ENCODE measurements around the gene PYY. TPM values are rescaled to one million over a fixed set of nuclear protein-coding genes. Genes with fewer than 3 reads are reported as not detected.
"Not testable (repeated sequence)": the region's sequence is repeated elsewhere in the genome, so short reads cannot be mapped to it uniquely, and the experiment has no call there.

The PYY gene
- total RNA-seq, 1 donor from 2014 or later, result not detected

DNA sequence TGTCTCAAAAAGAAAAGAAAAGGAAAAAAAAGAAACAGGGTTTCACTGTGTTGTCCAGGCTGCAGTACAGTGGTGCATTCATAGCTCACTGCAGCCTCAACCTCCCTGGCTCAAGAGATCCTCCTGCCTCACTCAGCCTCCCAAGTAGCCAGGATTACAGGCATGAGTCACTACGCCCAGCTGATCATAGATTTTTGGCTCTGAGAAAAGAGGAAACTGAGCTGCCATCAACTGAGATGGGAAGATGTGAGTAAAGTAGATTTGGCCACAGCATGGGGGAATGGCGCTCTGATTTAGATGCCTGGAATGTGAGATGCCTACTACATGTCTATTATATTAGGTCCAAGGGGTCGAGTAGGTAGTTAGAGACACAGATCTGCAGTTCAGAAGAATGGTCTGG is 44.8 kb upstream of the PYY start:
- DNase-seq (ENCODE audit: low read depth), result no peak
- no peak overlapping the region for H3K4me3 ChIP-seq (ENCODE audit: low read depth, low read length)
- TF ChIP-seq, protein P1, sequence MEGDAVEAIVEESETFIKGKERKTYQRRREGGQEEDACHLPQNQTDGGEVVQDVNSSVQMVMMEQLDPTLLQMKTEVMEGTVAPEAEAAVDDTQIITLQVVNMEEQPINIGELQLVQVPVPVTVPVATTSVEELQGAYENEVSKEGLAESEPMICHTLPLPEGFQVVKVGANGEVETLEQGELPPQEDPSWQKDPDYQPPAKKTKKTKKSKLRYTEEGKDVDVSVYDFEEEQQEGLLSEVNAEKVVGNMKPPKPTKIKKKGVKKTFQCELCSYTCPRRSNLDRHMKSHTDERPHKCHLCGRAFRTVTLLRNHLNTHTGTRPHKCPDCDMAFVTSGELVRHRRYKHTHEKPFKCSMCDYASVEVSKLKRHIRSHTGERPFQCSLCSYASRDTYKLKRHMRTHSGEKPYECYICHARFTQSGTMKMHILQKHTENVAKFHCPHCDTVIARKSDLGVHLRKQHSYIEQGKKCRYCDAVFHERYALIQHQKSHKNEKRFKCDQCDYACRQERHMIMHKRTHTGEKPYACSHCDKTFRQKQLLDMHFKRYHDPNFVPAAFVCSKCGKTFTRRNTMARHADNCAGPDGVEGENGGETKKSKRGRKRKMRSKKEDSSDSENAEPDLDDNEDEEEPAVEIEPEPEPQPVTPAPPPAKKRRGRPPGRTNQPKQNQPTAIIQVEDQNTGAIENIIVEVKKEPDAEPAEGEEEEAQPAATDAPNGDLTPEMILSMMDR (conservative IDR thresholded peaks at IDR 0.05; ENCODE audit: low read depth, low read length), result no peak

DNA sequence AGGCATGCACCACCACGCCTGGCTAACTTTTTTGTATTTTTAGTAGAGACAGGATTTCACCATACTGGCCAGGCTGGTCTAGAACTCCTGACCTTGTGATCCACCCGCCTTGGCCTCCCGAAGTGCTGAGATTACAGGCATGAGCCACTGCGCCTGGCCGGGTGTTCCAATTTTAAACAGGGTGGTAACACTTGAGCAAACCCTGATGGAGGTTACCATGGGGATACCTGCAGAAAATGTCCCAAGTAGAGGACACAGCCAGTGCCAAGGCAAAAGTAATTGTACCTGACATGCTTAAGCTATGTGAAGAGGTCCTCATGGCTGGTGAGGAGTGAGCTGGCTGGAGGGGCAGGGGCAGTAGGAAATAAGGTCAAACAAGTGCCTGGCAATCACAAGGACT is 43.4 kb upstream of the PYY start:
- H3K4me3 ChIP-seq (ENCODE audit: low read depth, low read length); DNase-seq (ENCODE audit: low read depth): not testable (repeated sequence)

DNA sequence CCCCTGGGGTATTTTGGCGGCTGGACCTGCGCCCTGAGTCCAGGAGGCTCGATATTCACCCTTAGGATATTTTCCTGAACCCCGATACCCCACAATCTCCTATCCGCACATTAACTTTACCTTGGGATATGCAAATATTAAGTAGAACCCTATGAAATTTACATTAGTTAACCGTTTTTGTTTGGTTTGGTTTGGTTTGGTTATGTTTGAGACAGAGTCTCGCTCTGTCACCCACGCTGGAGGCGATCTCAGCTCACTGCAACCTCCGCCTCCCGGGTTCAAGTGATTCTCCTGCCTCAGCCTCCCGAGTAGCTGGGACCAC is 41.4 kb upstream of the PYY start:
- no peak for DNase-seq (ENCODE audit: low read depth)
- TF ChIP-seq, protein P1 (conservative IDR thresholded peaks at IDR 0.05; ENCODE audit: low read depth, low read length), result no peak
- peak overlapping the region; percentile 54 for H3K4me3 ChIP-seq (ENCODE audit: low read depth, low read length)

DNA sequence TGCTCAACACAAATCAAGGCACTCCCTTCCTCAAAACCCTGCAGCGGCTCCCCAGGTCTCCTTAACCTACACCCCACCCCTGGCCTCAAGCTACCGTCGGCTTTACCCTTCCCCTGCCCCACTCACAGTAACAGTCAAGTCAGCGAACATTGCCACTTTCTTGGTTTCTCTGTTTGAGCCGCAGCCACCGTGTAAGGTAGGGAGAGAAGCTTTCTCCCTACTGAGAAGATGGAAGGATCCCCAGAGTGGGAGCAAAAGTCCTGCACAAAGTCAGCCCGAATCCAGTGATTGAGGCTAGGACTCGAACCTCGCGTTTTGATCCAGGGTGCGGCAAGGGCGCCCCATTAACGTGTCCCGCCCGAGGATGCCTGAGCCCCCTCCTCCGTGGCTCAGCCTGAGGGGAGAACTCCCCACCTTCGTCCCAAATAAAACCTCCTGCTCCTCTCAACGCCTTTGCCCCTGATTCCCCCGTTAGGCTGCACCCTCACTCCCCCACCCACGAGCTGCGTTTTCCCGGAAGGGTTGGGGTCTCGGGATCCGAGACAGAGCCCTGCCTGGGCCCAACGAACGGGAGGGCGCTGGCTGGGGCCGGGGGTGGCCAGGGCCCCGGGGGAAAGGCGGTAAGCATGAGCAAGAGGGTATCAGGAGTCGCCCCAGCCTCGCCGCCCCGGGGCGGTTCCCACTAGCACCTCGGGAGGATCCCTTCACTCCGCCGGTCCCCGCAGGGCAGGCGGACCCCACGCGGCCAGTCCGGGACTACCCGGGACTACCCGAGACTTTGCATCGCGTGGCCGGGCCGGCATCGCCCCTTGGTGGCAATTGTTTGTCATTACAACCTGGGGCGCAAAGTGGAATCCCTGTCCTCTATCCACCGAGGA is 40.8 kb upstream of the PYY start:
- peak overlapping the region; percentile 54 for H3K4me3 ChIP-seq (ENCODE audit: low read depth, low read length)
- no peak for DNase-seq (ENCODE audit: low read depth)
- TF ChIP-seq, protein P1 (conservative IDR thresholded peaks at IDR 0.05; ENCODE audit: low read depth, low read length), result peak; percentile 86

DNA sequence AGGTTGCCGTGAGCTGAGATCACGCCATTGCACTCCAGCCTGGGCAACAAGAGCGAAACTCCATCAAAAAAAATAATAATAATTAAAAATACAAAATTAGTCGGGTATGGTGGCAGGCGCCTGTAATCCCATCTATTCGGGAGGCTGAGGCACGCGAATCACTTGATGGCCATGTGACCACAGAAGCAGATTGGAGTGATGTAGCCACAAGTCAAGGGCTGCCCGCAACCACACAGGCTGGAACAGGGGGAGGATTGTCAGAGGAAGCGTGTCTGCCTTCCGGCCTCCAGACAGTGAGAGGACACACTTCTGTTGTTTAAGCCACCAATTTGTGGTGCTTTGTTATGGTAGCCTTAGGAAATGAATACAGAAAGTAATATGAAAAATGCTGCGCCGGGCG is 38.9 kb upstream of the PYY start:
- no peak overlapping the region for H3K4me3 ChIP-seq (ENCODE audit: low read depth, low read length)
- no peak for DNase-seq (ENCODE audit: low read depth)
- TF ChIP-seq, protein P1 (conservative IDR thresholded peaks at IDR 0.05; ENCODE audit: low read depth, low read length), result no peak

DNA sequence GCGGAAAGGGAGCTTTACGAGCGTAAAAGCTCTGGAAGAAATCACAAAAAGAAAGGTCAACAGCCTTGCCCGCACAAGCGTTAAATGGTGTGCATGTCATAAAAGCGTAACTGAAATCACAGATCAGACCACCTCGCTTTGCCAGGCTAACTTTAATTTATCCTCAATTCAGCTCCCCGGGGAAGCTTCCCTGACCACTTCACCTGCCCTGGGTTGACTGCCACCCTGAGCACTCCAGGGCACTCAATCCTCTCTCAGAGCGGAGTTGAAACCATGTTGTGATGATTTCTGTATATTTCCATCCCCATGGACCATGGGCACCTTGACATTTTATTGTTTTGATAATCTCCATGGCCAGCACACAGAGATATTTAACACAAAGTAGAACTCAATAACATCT is 34.6 kb upstream of the PYY start:
- no peak overlapping the region for H3K4me3 ChIP-seq (ENCODE audit: low read depth, low read length)
- TF ChIP-seq, protein P1 (conservative IDR thresholded peaks at IDR 0.05; ENCODE audit: low read depth, low read length), result no peak
- DNase-seq (ENCODE audit: low read depth), result no peak

DNA sequence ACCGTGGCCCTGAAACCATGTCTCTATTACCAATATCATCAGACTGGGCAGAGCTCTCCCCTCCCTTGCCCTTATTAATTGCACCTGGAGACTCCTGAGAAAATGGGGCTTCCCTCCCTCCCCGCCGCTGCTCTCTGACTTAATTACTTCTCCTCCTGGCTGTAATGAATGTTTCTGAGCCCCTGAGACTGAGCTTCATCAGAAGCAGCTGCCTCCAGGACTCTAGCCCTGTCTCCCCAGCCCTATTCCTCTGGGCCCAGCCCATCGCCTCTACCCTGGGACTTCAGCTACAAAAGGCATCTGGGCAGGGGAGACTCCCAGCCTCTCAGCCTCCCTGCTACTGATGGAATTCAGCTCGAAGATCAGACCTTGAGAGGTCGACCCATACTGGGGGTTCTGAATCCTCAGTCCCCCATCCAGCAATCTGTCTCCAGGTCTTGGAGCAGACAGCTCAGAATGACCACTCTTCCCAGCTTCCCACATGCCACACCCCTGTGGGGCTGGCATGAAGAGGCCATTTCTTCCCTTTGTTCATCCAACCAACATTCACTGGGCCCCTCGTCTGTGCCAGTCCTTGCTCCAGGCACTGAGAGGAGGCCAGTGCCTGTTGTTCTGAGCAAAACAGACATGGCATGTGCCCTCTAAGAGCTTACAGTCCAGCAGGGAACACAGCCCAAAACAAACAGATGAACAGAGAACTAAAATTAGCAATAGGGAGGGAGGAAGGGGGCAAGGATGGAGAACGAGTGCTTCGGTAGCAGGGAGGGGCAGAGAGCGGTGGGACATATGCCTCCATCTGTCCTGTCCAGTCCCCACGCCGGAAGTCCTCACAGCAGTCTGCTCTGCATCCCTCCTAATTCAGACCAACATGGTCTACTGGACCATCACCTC is 33.6 kb upstream of the PYY start:
- TF ChIP-seq, protein P1 (conservative IDR thresholded peaks at IDR 0.05; ENCODE audit: low read depth, low read length), result no peak
- no peak overlapping the region for H3K4me3 ChIP-seq (ENCODE audit: low read depth, low read length)
- no peak for DNase-seq (ENCODE audit: low read depth)
